ENCODE data around the gene SLC35F1.

SLC35F1 gene

GRCh38 chr6:118263921-118264486, 356.9 kb downstream of the SLC35F1 start:
- peaks cover 4% of the 10 kb centered on the region for H3K36me3 ChIP-seq (ENCODE audit: control insufficient read depth, insufficient read depth, low read length)
- no peak overlapping the region for H3K4me3 ChIP-seq (ENCODE audit: insufficient read depth, low read depth, low read length)
- H3K27ac ChIP-seq (ENCODE audit: insufficient read depth, low read depth, low read length, poor library complexity, severe bottlenecking) = no peak overlapping the region
- H3K9me3 ChIP-seq (ENCODE audit: control insufficient read depth, low read length) = no peaks in the 10 kb centered on the region
- WGBS, 2 experiments = 33 to 41% methylated on average over 2 of the region's 2 CpGs
- H3K27me3 ChIP-seq (ENCODE audit: control insufficient read depth, insufficient read depth, low read length, poor library complexity, severe bottlenecking) = no peaks in the 10 kb centered on the region
- H3K4me1 ChIP-seq (ENCODE audit: control insufficient read depth, insufficient read depth, low read length) = no peaks in the 10 kb centered on the region

- H3K27ac ChIP-seq (ENCODE audit: insufficient read depth, low read depth, low read length, poor library complexity, severe bottlenecking) = no peak overlapping the region
- no peaks in the 10 kb centered on the region for H3K4me1 ChIP-seq (ENCODE audit: control insufficient read depth, insufficient read depth, low read length)
- no peaks in the 10 kb centered on the region for H3K27me3 ChIP-seq (ENCODE audit: control insufficient read depth, insufficient read depth, low read length, poor library complexity, severe bottlenecking)
- H3K9me3 ChIP-seq (ENCODE audit: control insufficient read depth, low read length) = no peaks in the 10 kb centered on the region
- peaks cover 4% of the 10 kb centered on the region for H3K36me3 ChIP-seq (ENCODE audit: control insufficient read depth, insufficient read depth, low read length)
- no peak overlapping the region for H3K4me3 ChIP-seq (ENCODE audit: insufficient read depth, low read depth, low read length)
- 95 to 96% methylated on average over 4 of the region's 4 CpGs for WGBS, 2 experiments
Measured at GRCh38 chr6:118269659-118270058, 362.6 kb downstream of the SLC35F1 start.

- no peaks in the 10 kb centered on the region for H3K27me3 ChIP-seq (ENCODE audit: control insufficient read depth, insufficient read depth, low read length, poor library complexity, severe bottlenecking)
- H3K4me3 ChIP-seq (ENCODE audit: insufficient read depth, low read depth, low read length) = no peak overlapping the region
- no peak overlapping the region for H3K27ac ChIP-seq (ENCODE audit: insufficient read depth, low read depth, low read length, poor library complexity, severe bottlenecking)
- 86 to 89% methylated on average over 1 of the region's 1 CpG for WGBS, 2 experiments
- no peaks in the 10 kb centered on the region for H3K4me1 ChIP-seq (ENCODE audit: control insufficient read depth, insufficient read depth, low read length)
- H3K9me3 ChIP-seq (ENCODE audit: control insufficient read depth, low read length) = no peaks in the 10 kb centered on the region
- no peaks in the 10 kb centered on the region for H3K36me3 ChIP-seq (ENCODE audit: control insufficient read depth, insufficient read depth, low read length)
Measured at GRCh38 chr6:118277631-118278030, 370.6 kb downstream of the SLC35F1 start.

DNA sequence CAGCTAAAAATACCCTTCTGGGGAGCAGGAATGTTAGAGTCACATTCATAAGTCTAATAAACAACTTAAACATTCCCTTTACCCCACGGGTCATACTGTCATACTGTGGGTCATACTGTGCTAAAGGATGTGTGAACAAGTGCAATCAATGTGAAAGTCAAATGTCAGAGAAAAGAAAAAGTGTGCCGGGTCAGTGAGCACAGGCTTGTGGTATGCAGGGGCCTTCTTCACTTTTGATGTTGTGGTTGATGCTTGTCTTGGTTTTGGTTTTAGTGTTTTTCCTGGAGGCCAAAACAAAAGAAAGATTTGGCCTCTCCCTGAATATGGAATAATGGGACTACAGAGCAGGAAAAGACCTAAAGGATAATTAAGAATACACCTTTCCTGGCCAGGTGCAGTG, 373.1 kb downstream of the SLC35F1 start:
- H3K9me3 ChIP-seq (ENCODE audit: control insufficient read depth, low read length) = no peaks in the 10 kb centered on the region
- H3K4me1 ChIP-seq (ENCODE audit: control insufficient read depth, insufficient read depth, low read length) = no peaks in the 10 kb centered on the region
- H3K4me3 ChIP-seq (ENCODE audit: insufficient read depth, low read depth, low read length) = no peak overlapping the region
- no peaks in the 10 kb centered on the region for H3K36me3 ChIP-seq (ENCODE audit: control insufficient read depth, insufficient read depth, low read length)
- H3K27ac ChIP-seq (ENCODE audit: insufficient read depth, low read depth, low read length, poor library complexity, severe bottlenecking) = no peak overlapping the region
- H3K27me3 ChIP-seq (ENCODE audit: control insufficient read depth, insufficient read depth, low read length, poor library complexity, severe bottlenecking) = no peaks in the 10 kb centered on the region
- 90 to 92% methylated on average over 2 of the region's 2 CpGs for WGBS, 2 experiments

DNA sequence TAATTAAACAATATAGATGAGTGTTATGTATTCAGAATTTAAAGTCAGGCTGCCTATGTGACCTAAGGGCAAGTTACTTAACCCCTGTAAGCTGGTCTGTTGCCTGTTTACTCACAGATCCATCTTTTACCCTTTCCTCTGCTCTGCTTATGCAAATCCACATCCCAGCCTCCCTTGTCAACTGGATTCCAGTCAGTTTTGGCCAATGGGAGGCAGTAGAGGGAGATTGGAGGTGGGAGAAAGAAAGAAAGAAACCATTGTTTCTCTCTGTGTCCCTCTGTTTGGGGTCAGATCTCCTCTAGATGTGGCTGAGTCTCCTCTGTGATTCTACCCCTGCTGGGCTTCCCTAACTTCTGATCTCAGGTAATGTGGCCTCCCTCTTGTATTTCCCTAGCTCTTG, 374.2 kb downstream of the SLC35F1 start:
- Histone ChIP-seq H3K4me1 (ENCODE audit: control insufficient read depth, insufficient read depth, low read length) (no peaks in the 10 kb centered on the region), H3K27ac (ENCODE audit: insufficient read depth, low read depth, low read length, poor library complexity, severe bottlenecking) (no peak overlapping the region), H3K36me3 (ENCODE audit: control insufficient read depth, insufficient read depth, low read length) (no peaks in the 10 kb centered on the region), H3K27me3 (ENCODE audit: control insufficient read depth, insufficient read depth, low read length, poor library complexity, severe bottlenecking) (no peaks in the 10 kb centered on the region), H3K9me3 (ENCODE audit: control insufficient read depth, low read length) (no peaks in the 10 kb centered on the region), H3K4me3 (ENCODE audit: insufficient read depth, low read depth, low read length) (no peak overlapping the region)

- Histone ChIP-seq H3K4me3 (ENCODE audit: insufficient read depth, low read depth, low read length) (no peak overlapping the region), H3K4me1 (ENCODE audit: control insufficient read depth, insufficient read depth, low read length) (no peaks in the 10 kb centered on the region), H3K27me3 (ENCODE audit: control insufficient read depth, insufficient read depth, low read length, poor library complexity, severe bottlenecking) (no peaks in the 10 kb centered on the region), H3K27ac (ENCODE audit: insufficient read depth, low read depth, low read length, poor library complexity, severe bottlenecking) (no peak overlapping the region), H3K36me3 (ENCODE audit: control insufficient read depth, insufficient read depth, low read length) (no peaks in the 10 kb centered on the region), H3K9me3 (ENCODE audit: control insufficient read depth, low read length) (no peaks in the 10 kb centered on the region)
- WGBS, 2 experiments = 38 to 61% methylated on average over 4 to 8 of the region's 8 CpGs
Measured at GRCh38 chr6:118283766-118284165, 376.7 kb downstream of the SLC35F1 start.

- no peaks in the 10 kb centered on the region for H3K36me3 ChIP-seq (ENCODE audit: control insufficient read depth, insufficient read depth, low read length)
- WGBS, 2 experiments = 86 to 87% methylated on average over 4 to 5 of the region's 5 CpGs
- no peak overlapping the region for H3K4me3 ChIP-seq (ENCODE audit: insufficient read depth, low read depth, low read length)
- no peaks in the 10 kb centered on the region for H3K9me3 ChIP-seq (ENCODE audit: control insufficient read depth, low read length)
- H3K27me3 ChIP-seq (ENCODE audit: control insufficient read depth, insufficient read depth, low read length, poor library complexity, severe bottlenecking) = no peaks in the 10 kb centered on the region
- no peak overlapping the region for H3K27ac ChIP-seq (ENCODE audit: insufficient read depth, low read depth, low read length, poor library complexity, severe bottlenecking)
- H3K4me1 ChIP-seq (ENCODE audit: control insufficient read depth, insufficient read depth, low read length) = no peaks in the 10 kb centered on the region
Measured at GRCh38 chr6:118284736-118285360, 377.8 kb downstream of the SLC35F1 start.

DNA sequence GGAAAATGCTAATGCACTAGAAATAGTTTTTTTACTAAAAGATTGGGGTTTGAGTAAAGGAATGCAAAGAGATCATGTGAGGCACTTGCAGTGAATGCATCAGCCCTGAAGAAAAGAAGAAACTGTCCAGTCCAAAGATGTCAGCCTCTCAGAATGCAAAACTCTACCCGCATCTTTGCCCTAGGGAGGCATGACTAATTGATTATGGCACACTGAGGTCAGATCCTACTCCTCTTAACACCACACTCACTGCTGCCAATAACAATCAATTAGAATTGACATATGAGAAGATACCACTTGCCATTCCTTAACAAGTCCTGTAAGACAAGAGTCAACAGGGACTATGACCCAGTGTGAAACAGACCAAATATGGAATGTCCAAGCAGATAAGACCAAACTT, 378.7 kb downstream of the SLC35F1 start:
- no peaks in the 10 kb centered on the region for H3K4me1 ChIP-seq (ENCODE audit: control insufficient read depth, insufficient read depth, low read length)
- no peaks in the 10 kb centered on the region for H3K27me3 ChIP-seq (ENCODE audit: control insufficient read depth, insufficient read depth, low read length, poor library complexity, severe bottlenecking)
- H3K36me3 ChIP-seq (ENCODE audit: control insufficient read depth, insufficient read depth, low read length) = no peaks in the 10 kb centered on the region
- H3K27ac ChIP-seq (ENCODE audit: insufficient read depth, low read depth, low read length, poor library complexity, severe bottlenecking) = no peak overlapping the region
- H3K9me3 ChIP-seq (ENCODE audit: control insufficient read depth, low read length) = no peaks in the 10 kb centered on the region
- WGBS, 2 experiments = 85 to 92% methylated on average over 1 of the region's 1 CpG
- no peak overlapping the region for H3K4me3 ChIP-seq (ENCODE audit: insufficient read depth, low read depth, low read length)

- H3K36me3 ChIP-seq (ENCODE audit: control insufficient read depth, insufficient read depth, low read length) = no peaks in the 10 kb centered on the region
- no peak overlapping the region for H3K27ac ChIP-seq (ENCODE audit: insufficient read depth, low read depth, low read length, poor library complexity, severe bottlenecking)
- no peak overlapping the region for H3K4me3 ChIP-seq (ENCODE audit: insufficient read depth, low read depth, low read length)
- 78 to 80% methylated on average over 2 of the region's 2 CpGs for WGBS, 2 experiments
- H3K27me3 ChIP-seq (ENCODE audit: control insufficient read depth, insufficient read depth, low read length, poor library complexity, severe bottlenecking) = no peaks in the 10 kb centered on the region
- no peaks in the 10 kb centered on the region for H3K9me3 ChIP-seq (ENCODE audit: control insufficient read depth, low read length)
- H3K4me1 ChIP-seq (ENCODE audit: control insufficient read depth, insufficient read depth, low read length) = no peaks in the 10 kb centered on the region
Measured at GRCh38 chr6:118288355-118289124, 381.5 kb downstream of the SLC35F1 start.

DNA sequence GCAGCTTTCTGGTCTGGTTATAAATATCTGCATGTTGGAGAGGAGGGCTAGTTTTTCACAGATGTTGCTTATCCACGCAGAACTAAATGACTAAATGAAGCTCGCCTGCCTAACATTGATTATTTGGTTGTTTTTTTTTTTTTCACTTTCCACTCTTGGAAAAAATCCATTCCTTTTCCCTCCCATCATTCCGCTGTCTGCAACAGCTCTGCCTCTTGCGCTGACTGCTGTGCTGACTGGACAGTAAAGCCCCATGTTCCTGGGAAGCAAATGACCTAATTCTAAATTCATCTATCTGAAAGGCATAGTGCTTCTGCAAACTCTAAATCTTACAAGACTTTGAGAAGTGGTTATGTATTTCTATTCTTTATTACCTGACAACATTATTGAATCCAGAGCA, 385.5 kb downstream of the SLC35F1 start:
- no peaks in the 10 kb centered on the region for H3K27me3 ChIP-seq (ENCODE audit: control insufficient read depth, insufficient read depth, low read length, poor library complexity, severe bottlenecking)
- 93 to 95% methylated on average over 4 of the region's 4 CpGs for WGBS, 2 experiments
- H3K4me3 ChIP-seq (ENCODE audit: insufficient read depth, low read depth, low read length) = no peak overlapping the region
- no peaks in the 10 kb centered on the region for H3K9me3 ChIP-seq (ENCODE audit: control insufficient read depth, low read length)
- H3K36me3 ChIP-seq (ENCODE audit: control insufficient read depth, insufficient read depth, low read length) = no peaks in the 10 kb centered on the region
- H3K4me1 ChIP-seq (ENCODE audit: control insufficient read depth, insufficient read depth, low read length) = no peaks in the 10 kb centered on the region
- no peak overlapping the region for H3K27ac ChIP-seq (ENCODE audit: insufficient read depth, low read depth, low read length, poor library complexity, severe bottlenecking)
